K562 (cell line): ENCODE measurements around the gene ACYP2.

ENCODE experiments used
- PBX2 ChIP-seq, 2 experiments: IDR thresholded peaks in 1 of 2; conservative IDR thresholded peaks in 1 of 2; 2 replicates each; pipeline ENCODE4 v1.6.1; 2016; ENCODE audit warnings: low read depth in 2 of 2, mild to moderate bottlenecking in 1 of 2, missing compliant biosample characterization in 1 of 2, missing genetic modification characterization in 1 of 2, moderate library complexity in 1 of 2
- SMAD1 ChIP-seq: fragments of 150-350 bp; IDR thresholded peaks from 2 replicates; pipeline ENCODE4 v1.6.1; 2014; ENCODE audit warnings: low read length, low read depth; ENCODE audit not compliant: partially characterized antibody
- SP1 ChIP-seq: sonication (generic); formaldehyde crosslinking; IDR thresholded peaks from 2 replicates; pipeline ENCODE4 v1.8.1; 2022; ENCODE audit warnings: mild to moderate bottlenecking, missing genetic modification reagents
- ZNF57 ChIP-seq: fragments of 450-650 bp; formaldehyde crosslinking; IDR thresholded peaks from 2 replicates; pipeline ENCODE4 v1.4.0; 2020; ENCODE audit warnings: mild to moderate bottlenecking, moderate library complexity

GRCh38 chr2:54310311-54310710, 194.9 kb downstream of the ACYP2 start:
- TF ChIP-seq ZNF57 (CRISPR knock-in tag) (no peak), SP1 (no peak), PBX2 (CRISPR knock-in tag; IDR thresholded peaks at IDR 0.05; ENCODE audit: low read depth) (no peak), PBX2 (tag; conservative IDR thresholded peaks at IDR 0.05; ENCODE audit: low read depth) (no peak), SMAD1 (no peak)
